OCI-LY1 (cell line): ENCODE results near the gene LRIG3.

Experiments
- CTCF ChIP-seq: fragments of 200-600 bp; sonication (generic), shearing (Covaris generic); IDR thresholded peaks from 2 replicates; pipeline ENCODE4 v1.5.1; 2017; ENCODE audit warnings: mild to moderate bottlenecking, antibody characterized with exemption, low read length, moderate library complexity, mixed read lengths
- EZH2 ChIP-seq: fragments of 200-600 bp; sonication (generic), shearing (Covaris generic); IDR thresholded peaks from 2 replicates; pipeline ENCODE4 v1.8.0; 2017; ENCODE audit warnings: borderline replicate concordance, mixed run types, mild to moderate bottlenecking, antibody characterized with exemption, low read length, moderate library complexity, mixed read lengths

- TF ChIP-seq CTCF (no peak), EZH2 (no peak)
These were observed 14.9 kb downstream of the LRIG3 start for GRCh38 chr12:58905422-58905821.
